Left ventricle myocardium inferior (tissue), 1 donor: Measurements from ENCODE around the gene SASH3. TPM values are rescaled to one million over a fixed set of nuclear protein-coding genes. Genes with fewer than 3 reads are reported as not detected.

Experiments used
- DNase-seq: peaks from one replicate; pipeline ENCODE4 v3.0.0-alpha.2; 2020
- H3K27ac ChIP-seq: fragments of 200-600 bp; replicated peaks from 2 replicates; pipeline ENCODE4 v1.8.0; 2021
- H3K27me3 ChIP-seq: fragments of 200-600 bp; 2 replicates; pipeline ENCODE4 v1.8.0; 2021; ENCODE audit warnings: low read depth
- H3K36me3 ChIP-seq: fragments of 200-600 bp; 2 replicates; pipeline ENCODE4 v1.8.0; 2021
- H3K4me1 ChIP-seq: fragments of 200-600 bp; 2 replicates; pipeline ENCODE4 v1.8.0; 2021
- H3K4me3 ChIP-seq: fragments of 200-600 bp; 2 replicates; pipeline ENCODE4 v1.8.0; 2021; ENCODE audit warnings: mild to moderate bottlenecking, moderate library complexity
- H3K9me3 ChIP-seq: fragments of 200-600 bp; replicated peaks from 2 replicates; pipeline ENCODE4 v1.8.0; 2021
- CTCF ChIP-seq: fragments of 200-600 bp; IDR thresholded peaks from 2 replicates; pipeline ENCODE4 v1.8.0; 2021; ENCODE audit warnings: antibody characterized with exemption, mild to moderate bottlenecking, borderline replicate concordance
- intact Hi-C: fragments of 100-400 bp; cut with micrococcal nuclease; formaldehyde crosslinking; loops from one replicate; pipeline ENCODE4 v1.11.0; 2022
- long read RNA-seq: library from polyadenylated mRNA; unstranded; transcript quantifications from one replicate; pipeline ENCODE4 v2.0.0, GENCODE V29; 2021
- total RNA-seq: library from RNA; stranded (reverse); fragmentation: NEBNext Ultra II Directional; extraction: Animal tissue kit (Norgen Biotek cat#: 25700); gene quantifications from one replicate; pipeline ENCODE4 v1.2.1, GENCODE V29; 2021
- donor health status: DM: no; HTN: yes; CAD: no; lungs with severe emphysema.

SASH3 gene
- 2.2 TPM for total RNA-seq
- long read RNA-seq = 0 reads

DNA sequence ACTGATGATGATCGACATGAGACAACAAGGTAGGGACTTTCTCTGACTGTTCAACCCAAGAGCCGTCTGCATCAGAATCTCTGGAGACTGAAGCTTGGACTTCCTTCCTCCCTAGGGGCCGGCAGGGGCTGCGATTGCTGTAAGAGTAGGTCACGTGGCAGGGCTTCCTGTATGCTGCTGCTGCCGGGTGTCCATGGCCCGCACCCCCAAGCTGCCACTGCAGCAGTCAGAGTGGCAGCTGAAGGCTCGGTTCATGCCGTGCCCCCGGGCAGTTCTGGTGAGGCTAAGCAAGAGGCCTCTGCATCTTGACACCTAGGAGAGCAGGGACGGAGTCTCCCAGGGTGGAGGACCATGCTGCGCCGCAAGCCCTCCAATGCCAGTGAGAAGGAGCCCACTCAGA lies at the start of gene SASH3:
Gene SASH3 (plus strand): TSS at position 203 of the 400 bp plus-strand sequence. CDS start 149 bp downstream, at position 352.
- no peak for TF ChIP-seq CTCF
- Histone ChIP-seq H3K36me3 (no peaks in the 10 kb centered on the region), H3K4me3 (peak within 1 kb of the TSS; percentile 30), H3K4me1 (no peaks in the 10 kb centered on the region), H3K27me3 (no peaks in the 10 kb centered on the region), H3K27ac (no peak within 1 kb of the TSS), H3K9me3 (no peaks in the 10 kb centered on the region)
- DNase-seq = peak; percentile 39
- intact Hi-C loops = no loop called here

DNA sequence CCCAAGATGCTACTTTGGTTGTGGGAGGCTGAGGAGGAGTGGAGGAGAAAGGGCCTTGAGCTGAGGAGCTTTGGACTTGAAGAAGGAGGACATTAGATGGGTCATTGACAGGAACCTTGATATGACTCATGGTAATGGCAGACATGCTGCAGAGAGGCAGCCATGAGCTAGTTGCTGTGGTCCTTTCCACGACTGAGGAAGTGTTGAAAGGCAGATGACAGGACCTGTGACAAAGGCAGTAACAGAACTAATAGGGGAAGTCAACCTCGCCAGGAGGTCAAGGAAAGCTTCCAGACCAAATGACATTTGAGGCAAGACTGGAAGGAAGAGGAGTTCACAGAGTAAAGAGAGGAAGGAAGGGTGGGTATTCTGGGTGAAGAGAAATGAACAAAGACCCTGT lies 48.5 kb upstream of the SASH3 start:
- Histone ChIP-seq H3K27ac (no peak overlapping the region), H3K27me3 (no peaks in the 10 kb centered on the region), H3K4me1 (no peaks in the 10 kb centered on the region), H3K36me3 (no peaks in the 10 kb centered on the region), H3K4me3 (no peak overlapping the region), H3K9me3 (no peaks in the 10 kb centered on the region)
- DNase-seq = no peak
- no peak for TF ChIP-seq CTCF
- intact Hi-C loops = no loop called here

DNA sequence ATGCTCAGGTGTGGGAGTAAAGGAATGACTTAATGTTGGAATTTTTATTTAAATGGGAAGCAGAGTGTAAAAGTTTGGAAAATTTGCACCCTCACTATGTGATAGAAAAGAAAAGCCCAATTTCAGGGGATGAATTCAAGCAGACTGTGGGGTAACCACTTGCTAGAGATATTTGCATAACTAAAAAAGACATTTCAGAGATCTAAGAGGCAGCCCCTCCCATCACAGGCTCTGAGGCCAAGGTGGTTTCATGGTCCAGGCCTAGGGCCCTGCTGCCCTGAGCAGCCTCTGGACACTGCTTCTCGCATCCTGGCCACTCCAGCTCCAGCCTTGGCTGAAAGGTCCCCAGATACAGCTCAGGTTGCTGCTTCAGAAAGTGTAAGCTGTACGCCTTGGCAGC lies 46.9 kb upstream of the SASH3 start:
- intact Hi-C loops = no loop called here
- DNase-seq = no peak
- H3K36me3 ChIP-seq = no peaks in the 10 kb centered on the region
- H3K4me1 ChIP-seq = no peaks in the 10 kb centered on the region
- no peak overlapping the region for H3K27ac ChIP-seq
- TF ChIP-seq CTCF = no peak
- no peak overlapping the region for H3K4me3 ChIP-seq
- no peaks in the 10 kb centered on the region for H3K9me3 ChIP-seq
- H3K27me3 ChIP-seq = no peaks in the 10 kb centered on the region

- intact Hi-C loops = no loop called here
- DNase-seq = no peak
- Histone ChIP-seq H3K9me3 (no peaks in the 10 kb centered on the region), H3K4me1 (no peaks in the 10 kb centered on the region), H3K4me3 (no peak overlapping the region), H3K36me3 (no peaks in the 10 kb centered on the region), H3K27ac (no peak overlapping the region), H3K27me3 (no peaks in the 10 kb centered on the region)
- no peak for TF ChIP-seq CTCF
These were observed 46.4 kb upstream of the SASH3 start for GRCh38 chrX:129733335-129733734.

DNA sequence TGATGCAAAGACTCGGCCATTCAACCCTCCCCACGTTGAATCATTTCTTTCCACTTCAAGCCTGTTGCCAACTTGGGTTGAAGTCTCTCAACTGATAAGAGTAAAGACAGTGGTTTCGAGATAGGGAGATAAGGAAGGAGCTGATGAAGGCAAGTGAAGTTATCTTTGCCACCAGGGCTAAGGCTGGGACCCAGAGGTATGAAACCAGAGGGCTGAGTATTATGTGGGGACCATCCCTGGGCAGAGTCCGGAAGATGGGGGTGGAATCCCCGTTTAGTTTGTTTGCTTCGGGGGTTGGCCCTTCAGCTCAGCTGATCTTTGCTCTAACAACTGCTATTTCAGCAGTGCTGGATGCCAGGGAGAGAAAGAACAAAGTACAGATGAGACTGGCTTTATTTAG lies 43.3 kb upstream of the SASH3 start:
- no peak for TF ChIP-seq CTCF
- intact Hi-C loops = no loop called here
- DNase-seq = no peak

GRCh38 chrX:129737916-129738315 lies 41.8 kb upstream of the SASH3 start:
- no peaks in the 10 kb centered on the region for H3K4me1 ChIP-seq
- no peak overlapping the region for H3K4me3 ChIP-seq
- H3K36me3 ChIP-seq = no peaks in the 10 kb centered on the region
- no peaks in the 10 kb centered on the region for H3K9me3 ChIP-seq
- intact Hi-C loops = no loop called here
- H3K27me3 ChIP-seq = no peaks in the 10 kb centered on the region
- DNase-seq = no peak
- TF ChIP-seq CTCF = no peak
- H3K27ac ChIP-seq = peak overlapping the region; percentile 52

More for the DNA sequence above, 43.3 kb upstream of the SASH3 start:
- Histone ChIP-seq H3K36me3 (no peaks in the 10 kb centered on the region), H3K27ac (no peak overlapping the region), H3K9me3 (no peaks in the 10 kb centered on the region), H3K4me3 (no peak overlapping the region), H3K27me3 (no peaks in the 10 kb centered on the region), H3K4me1 (no peaks in the 10 kb centered on the region)
